Breast epithelium (tissue), 3 donors: Measurements from ENCODE around the gene EPG5.

ENCODE experiments used
- CTCF ChIP-seq, 3 donors: fragments of 450-650 bp; IDR thresholded peaks; one replicate each; pipeline ENCODE4 v1.5.1; 2016 to 2017; ENCODE audit warnings: antibody characterized with exemption in 3 of 3, mild to moderate bottlenecking in 3 of 3, moderate library complexity in 3 of 3
- POLR2A ChIP-seq: fragments of 450-650 bp; IDR thresholded peaks from one replicate; pipeline ENCODE4 v1.6.1; 2016; ENCODE audit warnings: antibody characterized with exemption, mild to moderate bottlenecking, moderate library complexity

DNA sequence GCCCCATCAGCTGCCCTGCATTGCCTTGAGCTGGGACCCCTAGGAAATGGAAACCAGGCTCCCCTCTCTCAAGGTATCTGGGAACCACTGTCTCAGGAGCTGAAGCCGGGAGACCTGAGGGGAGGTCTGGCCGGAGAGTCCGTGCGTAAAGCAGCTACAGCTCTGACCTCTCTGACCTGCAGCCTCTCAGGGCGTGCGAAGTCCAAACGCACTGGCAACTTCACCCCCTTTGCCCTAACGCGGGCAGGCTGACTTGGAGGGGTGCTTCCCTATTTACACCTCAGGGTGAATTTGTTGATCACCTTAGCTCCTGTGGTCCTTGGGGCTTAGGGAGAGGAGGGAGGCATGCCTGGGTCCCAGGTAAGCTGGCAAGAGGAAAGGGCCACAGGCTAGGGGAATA lies 124.1 kb downstream of the EPG5 start:
- TF ChIP-seq CTCF (IDR thresholded peaks at IDR 0.05) (no peak), POLR2A (no peak)
